ENCODE measurements around the gene LENG8.
A peak's percentile ranks its signal among the peaks of the same experiment; 100 is the strongest.
"Not testable (repeated sequence)": the region's sequence is repeated elsewhere in the genome, so short reads cannot be mapped to it uniquely, and the experiment has no call there.

LENG8 gene

GRCh38 chr19:54460230-54461005, 11.4 kb downstream of the LENG8 start:
- no peak for DNase-seq (ENCODE audit: low read depth, low spot score)

GRCh38 chr19:54461210-54461609, 12.2 kb downstream of the LENG8 start:
- DNase-seq (ENCODE audit: low read depth, low spot score) = no peak

GRCh38 chr19:54461613-54462012, 12.6 kb downstream of the LENG8 start:
- DNase-seq (ENCODE audit: low read depth, low spot score) = no peak

- DNase-seq (ENCODE audit: low read depth, low spot score) = no peak
Measured at GRCh38 chr19:54462047-54462654, 13.2 kb downstream of the LENG8 start.

- no peak for DNase-seq (ENCODE audit: low read depth, low spot score)
Measured at GRCh38 chr19:54462655-54463530, 13.9 kb downstream of the LENG8 start.

- DNase-seq (ENCODE audit: low read depth, low spot score) = peak; percentile 89
Measured at GRCh38 chr19:54463531-54464043, 14.6 kb downstream of the LENG8 start, which contains the start of gene LENG9. LENG9 (minus strand) TSS chr19:54463778; CDS start chr19:54463526, 252 bp downstream.

- DNase-seq (ENCODE audit: low read depth, low spot score) = peak; percentile 49
Measured at GRCh38 chr19:54464044-54464629, 15.1 kb downstream of the LENG8 start.

GRCh38 chr19:54464630-54465425, 15.8 kb downstream of the LENG8 start:
- DNase-seq (ENCODE audit: low read depth, low spot score) = peak; percentile 40

- no peak for DNase-seq (ENCODE audit: low read depth, low spot score)
Measured at GRCh38 chr19:54465426-54466109, 16.6 kb downstream of the LENG8 start.

- not testable (repeated sequence) for DNase-seq (ENCODE audit: low read depth, low spot score)
Measured at GRCh38 chr19:54466110-54466480, 17.1 kb downstream of the LENG8 start.

GRCh38 chr19:54469496-54469934, 20.5 kb downstream of the LENG8 start:
- no peak for DNase-seq (ENCODE audit: low read depth, low spot score)

GRCh38 chr19:54470276-54470887, 21.4 kb downstream of the LENG8 start:
- DNase-seq (ENCODE audit: low read depth, low spot score) = no peak

GRCh38 chr19:54470991-54471782, 22.2 kb downstream of the LENG8 start:
- no peak for DNase-seq (ENCODE audit: low read depth, low spot score)

- DNase-seq (ENCODE audit: low read depth, low spot score) = no peak
Measured at GRCh38 chr19:54473071-54473891, 24.3 kb downstream of the LENG8 start, which contains the start of gene CDC42EP5. CDC42EP5 (minus strand) TSS chr19:54473296; CDS start chr19:54465547, 7,749 bp downstream.

- DNase-seq (ENCODE audit: low read depth, low spot score) = no peak
Measured at GRCh38 chr19:54473892-54474372, 24.9 kb downstream of the LENG8 start.

- no peak for DNase-seq (ENCODE audit: low read depth, low spot score)
Measured at GRCh38 chr19:54475706-54476105, 26.7 kb downstream of the LENG8 start.

- no peak for DNase-seq (ENCODE audit: low read depth, low spot score)
Measured at GRCh38 chr19:54477650-54478049, 28.7 kb downstream of the LENG8 start.
